Fibroblast of pulmonary artery (primary cell): ENCODE measurements around the gene CEP126.
"Not testable (repeated sequence)": the region's sequence is repeated elsewhere in the genome, so short reads cannot be mapped to it uniquely, and the experiment has no call there.

Source experiments
- DNase-seq: peaks from one replicate; pipeline ENCODE4 v3.0.0-alpha.2; 2010; ENCODE audit warnings: low read depth
- H3K4me3 ChIP-seq: replicated peaks from 2 replicates; pipeline ENCODE4 v1.5.1; 2011; ENCODE audit warnings: low read depth, mild to moderate bottlenecking, control low read depth, low read length, moderate library complexity
- TF ChIP-seq, protein P1 (sequence below): IDR thresholded peaks from 2 replicates; pipeline ENCODE4 v1.5.1; 2011; ENCODE audit warnings: mild to moderate bottlenecking, control low read depth, low read length, inconsistent platforms; ENCODE audit errors: missing control alignments

Gene CEP126

GRCh38 chr11:101993172-101993571, 78.4 kb downstream of the CEP126 start:
- TF ChIP-seq, protein P1, sequence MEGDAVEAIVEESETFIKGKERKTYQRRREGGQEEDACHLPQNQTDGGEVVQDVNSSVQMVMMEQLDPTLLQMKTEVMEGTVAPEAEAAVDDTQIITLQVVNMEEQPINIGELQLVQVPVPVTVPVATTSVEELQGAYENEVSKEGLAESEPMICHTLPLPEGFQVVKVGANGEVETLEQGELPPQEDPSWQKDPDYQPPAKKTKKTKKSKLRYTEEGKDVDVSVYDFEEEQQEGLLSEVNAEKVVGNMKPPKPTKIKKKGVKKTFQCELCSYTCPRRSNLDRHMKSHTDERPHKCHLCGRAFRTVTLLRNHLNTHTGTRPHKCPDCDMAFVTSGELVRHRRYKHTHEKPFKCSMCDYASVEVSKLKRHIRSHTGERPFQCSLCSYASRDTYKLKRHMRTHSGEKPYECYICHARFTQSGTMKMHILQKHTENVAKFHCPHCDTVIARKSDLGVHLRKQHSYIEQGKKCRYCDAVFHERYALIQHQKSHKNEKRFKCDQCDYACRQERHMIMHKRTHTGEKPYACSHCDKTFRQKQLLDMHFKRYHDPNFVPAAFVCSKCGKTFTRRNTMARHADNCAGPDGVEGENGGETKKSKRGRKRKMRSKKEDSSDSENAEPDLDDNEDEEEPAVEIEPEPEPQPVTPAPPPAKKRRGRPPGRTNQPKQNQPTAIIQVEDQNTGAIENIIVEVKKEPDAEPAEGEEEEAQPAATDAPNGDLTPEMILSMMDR, result no peak
- H3K4me3 ChIP-seq, result no peak overlapping the region
- no peak for DNase-seq

DNA sequence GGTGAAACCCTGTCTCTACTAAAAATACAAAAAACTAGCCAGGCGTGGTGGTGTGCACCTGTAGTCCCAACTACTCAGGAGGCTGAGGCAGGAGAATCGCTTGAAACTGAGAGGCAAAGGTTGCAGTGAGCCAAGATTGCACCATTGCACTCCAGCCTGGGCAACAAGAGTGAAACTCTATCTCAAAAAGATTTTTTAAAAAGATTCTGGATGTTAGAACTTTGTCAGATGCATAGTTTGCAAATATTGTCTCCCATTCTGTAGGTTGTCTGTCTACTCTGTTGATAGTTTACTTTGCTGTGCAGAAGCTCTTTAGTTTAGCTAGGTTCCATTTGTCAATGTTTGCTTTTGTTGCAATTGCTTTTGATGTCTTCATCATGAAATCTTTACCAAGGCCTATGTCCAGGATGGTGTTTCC, 79.3 kb downstream of the CEP126 start:
- not testable (repeated sequence) for DNase-seq

DNA sequence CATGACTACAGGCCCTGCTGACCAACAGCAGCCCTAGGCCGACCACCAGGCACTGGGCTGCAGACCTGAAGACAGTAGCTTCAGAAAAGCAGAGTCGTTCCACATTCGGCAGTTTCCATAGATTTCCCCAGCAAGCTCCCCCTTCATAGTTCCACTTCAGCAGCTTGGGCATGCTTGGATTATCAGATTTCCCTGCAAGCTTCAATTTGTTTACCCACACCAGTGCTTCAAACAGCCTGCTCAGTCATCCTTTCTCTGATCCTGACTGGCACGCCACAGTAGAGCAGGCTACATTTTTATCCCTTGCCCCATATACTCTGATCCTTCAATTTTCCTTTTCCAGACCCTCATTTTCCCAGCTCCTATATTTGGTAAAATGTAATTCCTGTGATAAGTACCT, 81.3 kb downstream of the CEP126 start:
- DNase-seq, result no peak
- no peak overlapping the region for H3K4me3 ChIP-seq
- TF ChIP-seq, protein P1, result no peak

More for the DNA sequence above, 79.3 kb downstream of the CEP126 start:
- H3K4me3 ChIP-seq, result not testable (repeated sequence)

DNA sequence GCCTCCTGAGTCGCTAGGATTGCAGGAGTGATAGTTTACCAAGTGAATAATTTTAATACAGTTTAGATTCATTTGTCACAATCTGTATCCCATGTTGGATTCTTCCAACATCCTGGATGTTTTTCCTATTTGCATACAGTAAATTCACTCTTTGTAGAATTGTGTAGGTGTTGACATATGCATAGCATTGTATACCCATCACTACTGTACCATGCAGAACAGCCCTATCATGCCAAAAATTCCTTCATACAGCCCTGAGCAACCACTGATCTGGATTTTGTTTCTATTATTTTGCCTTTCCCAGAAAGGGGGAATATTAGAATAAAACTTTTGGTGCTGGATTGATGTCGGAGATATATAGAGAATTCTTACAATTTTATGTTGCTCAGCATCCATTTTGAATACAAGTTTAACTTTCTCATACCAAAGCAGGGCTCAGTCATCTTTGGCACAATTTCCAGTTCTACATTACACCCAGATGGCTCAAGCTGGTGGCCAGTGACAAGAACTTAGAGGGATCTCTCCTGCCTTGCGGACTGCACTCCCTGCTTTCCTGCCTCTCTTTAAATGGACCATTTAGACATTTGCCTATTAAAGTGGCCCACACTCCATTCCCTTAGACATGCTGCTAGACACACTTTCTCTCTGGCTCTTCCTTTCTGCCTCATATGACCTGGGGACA, 87.0 kb downstream of the CEP126 start:
- DNase-seq, result no peak
- H3K4me3 ChIP-seq, result no peak overlapping the region
- TF ChIP-seq, protein P1, result no peak

DNA sequence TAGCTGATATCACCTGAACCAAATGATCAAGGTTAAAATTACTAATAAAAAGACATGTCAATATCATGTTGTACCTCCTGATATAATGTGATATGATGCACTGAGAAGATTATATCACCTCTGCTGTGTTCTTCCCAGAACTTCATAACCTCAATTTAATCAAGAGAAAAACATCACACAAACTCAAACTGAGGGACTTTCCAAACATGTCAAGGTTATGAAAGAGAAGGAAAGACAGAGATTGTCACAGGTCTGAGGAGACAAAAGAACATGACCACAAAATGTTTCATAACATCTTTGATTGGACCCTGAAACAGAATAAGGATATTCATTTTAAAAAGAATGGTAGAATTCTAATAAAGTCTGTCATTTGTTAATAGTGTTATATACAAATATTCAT, 89.4 kb downstream of the CEP126 start:
- TF ChIP-seq, protein P1, result no peak
- no peak overlapping the region for H3K4me3 ChIP-seq
- no peak for DNase-seq

- DNase-seq, result no peak
- no peak overlapping the region for H3K4me3 ChIP-seq
- TF ChIP-seq, protein P1, result no peak
Measured at GRCh38 chr11:102005306-102005705, 90.5 kb downstream of the CEP126 start.

DNA sequence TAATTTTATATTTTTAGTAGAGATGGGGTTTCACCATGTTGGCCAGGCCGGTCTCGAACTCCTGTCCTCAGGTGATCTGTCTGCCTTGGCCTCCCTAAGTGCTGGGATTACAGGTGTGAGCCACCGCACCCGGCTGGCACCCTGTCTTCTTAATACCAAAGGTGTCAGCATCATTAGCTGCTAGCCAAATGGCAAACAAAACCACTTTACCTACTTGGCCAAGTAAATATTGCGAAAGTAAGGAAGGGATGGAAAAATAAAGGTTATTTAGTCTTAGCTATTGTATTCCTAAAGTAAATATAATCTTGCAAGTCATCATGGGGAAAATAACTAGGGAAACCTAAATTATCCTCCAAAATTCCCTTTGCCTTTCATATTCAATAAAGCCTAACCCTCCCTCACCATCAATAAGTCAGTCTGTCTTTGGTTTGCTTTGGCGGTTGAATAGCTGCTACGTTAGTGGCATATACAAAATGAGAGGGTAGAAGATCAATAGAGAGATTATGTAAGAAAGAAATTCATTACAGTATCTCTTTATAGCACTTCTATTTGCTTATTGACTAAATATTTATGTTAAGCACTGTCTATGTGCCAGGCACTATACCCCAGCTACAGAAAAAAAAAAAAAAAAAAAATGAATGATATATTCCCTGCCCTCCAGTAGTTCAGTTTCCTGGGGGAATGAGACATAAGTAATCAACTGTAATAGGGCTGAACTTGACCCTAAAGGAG, 92.2 kb downstream of the CEP126 start:
- DNase-seq, result no peak
- TF ChIP-seq, protein P1, result no peak
- no peak overlapping the region for H3K4me3 ChIP-seq
